ENCODE measurements around the gene PHTF1.

The PHTF1 gene

DNA sequence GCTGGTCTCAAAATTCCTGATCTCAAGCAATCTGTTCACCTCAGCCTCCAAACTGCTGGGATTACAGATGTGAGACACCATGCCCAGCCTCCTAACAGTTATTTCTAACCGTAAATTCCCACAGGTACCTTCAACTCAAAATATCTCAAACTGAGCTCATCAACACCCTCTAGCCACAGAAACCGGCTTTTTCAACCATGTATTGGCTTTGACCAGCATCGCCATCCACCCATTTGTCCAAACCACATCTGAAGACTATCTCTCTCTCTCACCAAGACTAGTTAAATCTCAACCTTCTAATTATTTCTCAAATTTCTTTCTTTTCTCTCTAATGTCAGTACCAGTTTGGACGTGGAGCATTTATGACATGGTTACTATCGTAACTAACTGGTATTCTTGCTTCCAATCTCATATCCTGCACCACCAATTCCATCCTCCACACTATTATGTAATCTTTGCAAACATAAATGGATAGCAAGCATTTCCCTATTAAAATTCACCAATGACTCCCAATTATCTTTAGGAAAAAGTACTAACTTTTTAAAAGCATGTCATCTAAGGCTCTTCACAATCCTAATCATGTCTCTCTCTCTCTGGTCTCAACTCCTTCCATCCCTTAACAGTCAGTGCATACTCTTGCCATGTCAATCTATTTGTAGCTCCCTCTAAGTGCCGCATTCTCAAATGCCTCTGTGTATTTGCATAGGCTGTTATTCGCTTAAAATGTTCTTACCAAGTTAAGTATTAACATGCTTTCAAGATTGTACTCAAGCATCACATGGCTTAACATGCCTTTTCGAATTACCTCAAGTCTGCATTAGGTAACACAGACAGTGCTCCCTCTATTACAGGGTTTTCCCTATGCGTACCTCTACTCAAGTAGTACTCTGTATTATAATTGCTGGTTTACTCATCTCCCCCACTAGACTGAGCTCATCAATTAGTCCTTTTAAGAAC is 34.9 kb upstream of the PHTF1 start:
- TF ChIP-seq ARNTL (CRISPR knock-in tag; IDR thresholded peaks at IDR 0.05; ENCODE audit: borderline replicate concordance, low read depth) (no peak), ZFP30 (CRISPR knock-in tag; IDR thresholded peaks at IDR 0.05) (no peak), PPARA (CRISPR knock-in tag; IDR thresholded peaks at IDR 0.05; ENCODE audit: borderline replicate concordance) (no peak), ZNF8 (CRISPR knock-in tag; IDR thresholded peaks at IDR 0.05) (no peak), TSHZ2 (CRISPR knock-in tag; IDR thresholded peaks at IDR 0.05) (no peak), CSDC2 (CRISPR knock-in tag; IDR thresholded peaks at IDR 0.05) (no peak), ZC3H10 (CRISPR knock-in tag; IDR thresholded peaks at IDR 0.05) (no peak), GLIS3 (CRISPR knock-in tag; IDR thresholded peaks at IDR 0.05) (no peak), TCF4 (CRISPR knock-in tag; IDR thresholded peaks at IDR 0.05; ENCODE audit: borderline replicate concordance) (no peak), OSR1 (CRISPR knock-in tag; IDR thresholded peaks at IDR 0.05) (no peak), ZNF565 (CRISPR knock-in tag; conservative IDR thresholded peaks at IDR 0.05; ENCODE audit: low read depth) (no peak), POU6F1 (CRISPR knock-in tag; IDR thresholded peaks at IDR 0.05; ENCODE audit: borderline replicate concordance, low read depth) (no peak), RARB (CRISPR knock-in tag; IDR thresholded peaks at IDR 0.05) (no peak), ZFP3 (CRISPR knock-in tag; IDR thresholded peaks at IDR 0.05) (no peak)
- no peak for ATAC-seq

DNA sequence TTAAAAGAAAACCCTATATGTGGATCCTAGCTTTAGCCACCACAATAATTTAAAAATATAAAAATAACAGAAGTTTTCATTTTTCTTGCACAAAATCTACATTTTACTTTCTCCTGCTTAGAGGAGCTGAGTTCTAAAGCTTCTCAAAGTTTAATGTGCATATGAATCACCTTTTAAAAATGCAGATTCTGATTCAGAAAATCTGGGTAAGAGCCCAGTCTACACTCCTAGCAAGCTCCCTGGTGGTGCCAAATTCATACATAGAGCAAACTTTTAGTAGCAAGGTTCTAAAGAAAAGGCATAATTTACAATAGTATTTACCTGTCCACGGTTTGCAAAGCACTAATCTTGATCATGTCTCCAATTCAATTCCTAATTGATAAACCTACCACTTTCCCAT is 33.7 kb upstream of the PHTF1 start:
- TF ChIP-seq CREB5 (CRISPR knock-in tag; IDR thresholded peaks at IDR 0.05; ENCODE audit: low read depth) (no peak), TOX (CRISPR knock-in tag; IDR thresholded peaks at IDR 0.05; ENCODE audit: borderline replicate concordance) (no peak), TCF4 (CRISPR knock-in tag; IDR thresholded peaks at IDR 0.05; ENCODE audit: borderline replicate concordance) (no peak), ARNTL (CRISPR knock-in tag; IDR thresholded peaks at IDR 0.05; ENCODE audit: borderline replicate concordance, low read depth) (no peak), GLIS3 (CRISPR knock-in tag; IDR thresholded peaks at IDR 0.05) (no peak)
- ATAC-seq = peak; percentile 61; the same call in 2 of the 3 replicates

DNA sequence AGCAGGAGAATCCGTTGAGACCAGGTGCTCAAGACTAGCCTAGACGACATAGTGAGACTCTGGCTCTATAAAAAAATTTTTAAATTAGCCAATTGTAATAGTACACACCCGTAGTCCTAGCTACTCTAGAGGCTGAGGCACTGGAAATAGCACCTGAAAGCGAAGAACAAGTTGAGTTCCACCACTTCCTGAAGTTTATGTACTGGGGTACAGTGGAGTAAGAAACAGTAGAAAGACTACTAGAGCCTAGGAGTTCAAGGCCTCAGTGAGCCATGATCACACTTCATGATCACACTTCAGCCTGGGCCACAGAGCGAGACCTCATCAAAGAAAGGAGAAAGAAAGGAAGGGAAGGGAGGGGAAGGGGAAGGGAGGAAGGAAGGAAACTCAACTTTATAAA is 33.2 kb upstream of the PHTF1 start:
- no peak for ATAC-seq
- TF ChIP-seq BACH2 (CRISPR knock-in tag; IDR thresholded peaks at IDR 0.05; ENCODE audit: borderline replicate concordance) = no peak
- no peak for TF ChIP-seq CREB5 (CRISPR knock-in tag; IDR thresholded peaks at IDR 0.05; ENCODE audit: low read depth)
- no peak for TF ChIP-seq ARNTL (CRISPR knock-in tag; IDR thresholded peaks at IDR 0.05; ENCODE audit: borderline replicate concordance, low read depth)
- no peak for TF ChIP-seq PATZ1 (CRISPR knock-in tag; IDR thresholded peaks at IDR 0.05; ENCODE audit: borderline replicate concordance)
- no peak for TF ChIP-seq TOX (CRISPR knock-in tag; IDR thresholded peaks at IDR 0.05; ENCODE audit: borderline replicate concordance)
- TF ChIP-seq ZNF70 (CRISPR knock-in tag; IDR thresholded peaks at IDR 0.05) = no peak
- TF ChIP-seq POU6F1 (CRISPR knock-in tag; IDR thresholded peaks at IDR 0.05; ENCODE audit: borderline replicate concordance, low read depth) = no peak
- TF ChIP-seq ZNF565 (CRISPR knock-in tag; conservative IDR thresholded peaks at IDR 0.05; ENCODE audit: low read depth) = no peak
- no peak for TF ChIP-seq RARB (CRISPR knock-in tag; IDR thresholded peaks at IDR 0.05)
- no peak for TF ChIP-seq ESRRG (CRISPR knock-in tag; IDR thresholded peaks at IDR 0.05)
- TF ChIP-seq OSR1 (CRISPR knock-in tag; IDR thresholded peaks at IDR 0.05) = no peak
- TF ChIP-seq TCF4 (CRISPR knock-in tag; IDR thresholded peaks at IDR 0.05; ENCODE audit: borderline replicate concordance) = no peak
- no peak for TF ChIP-seq ZFP3 (CRISPR knock-in tag; IDR thresholded peaks at IDR 0.05)
- no peak for TF ChIP-seq ISL1 (CRISPR knock-in tag; IDR thresholded peaks at IDR 0.05)
- no peak for TF ChIP-seq PPARA (CRISPR knock-in tag; IDR thresholded peaks at IDR 0.05; ENCODE audit: borderline replicate concordance)
- no peak for TF ChIP-seq ZC3H10 (CRISPR knock-in tag; IDR thresholded peaks at IDR 0.05)
- TF ChIP-seq CSDC2 (CRISPR knock-in tag; IDR thresholded peaks at IDR 0.05) = no peak
- TF ChIP-seq SNAI2 (CRISPR knock-in tag; IDR thresholded peaks at IDR 0.05) = no peak
